Nucleus accumbens (tissue), 56 donors: ENCODE results near the gene KRTAP5-1.
A peak's percentile ranks its signal among the peaks of the same experiment; 100 is the strongest.

Experiments used
- DNase-seq, 56 donors: peaks; one replicate each; lab custom pipeline; 2025; lab: John Stamatoyannopoulos, UW

Gene KRTAP5-1

GRCh38 chr11:1562469-1563148 is 22.5 kb downstream of the KRTAP5-1 start:
- DNase-seq: no peak

GRCh38 chr11:1561955-1562354 is 23.1 kb downstream of the KRTAP5-1 start:
- DNase-seq: no peak

- no peak for DNase-seq
Observed at GRCh38 chr11:1561266-1561665, 23.8 kb downstream of the KRTAP5-1 start.

- no peak for DNase-seq
Observed at GRCh38 chr11:1560649-1561251, 24.3 kb downstream of the KRTAP5-1 start.

- DNase-seq: no peak
Observed at GRCh38 chr11:1560002-1560648, 25.0 kb downstream of the KRTAP5-1 start.

GRCh38 chr11:1559111-1559951 is 25.8 kb downstream of the KRTAP5-1 start:
- DNase-seq: peak in 54 of 56 donors; percentile 42 to 98 (median 90)

GRCh38 chr11:1558775-1559110 is 26.3 kb downstream of the KRTAP5-1 start:
- no peak for DNase-seq

- peak in 5 of 56 donors; percentile 22 to 53 (median 36) for DNase-seq
Observed at GRCh38 chr11:1557904-1558774, 26.9 kb downstream of the KRTAP5-1 start.

GRCh38 chr11:1557051-1557884 is 27.8 kb downstream of the KRTAP5-1 start:
- DNase-seq: no peak

GRCh38 chr11:1556278-1556902 is 28.7 kb downstream of the KRTAP5-1 start:
- DNase-seq: no peak

- DNase-seq: no peak
Observed at GRCh38 chr11:1555713-1556153, 29.4 kb downstream of the KRTAP5-1 start.

GRCh38 chr11:1554981-1555712 is 29.9 kb downstream of the KRTAP5-1 start:
- no peak for DNase-seq

- no peak for DNase-seq
Observed at GRCh38 chr11:1553808-1554594, 31.1 kb downstream of the KRTAP5-1 start.

- DNase-seq: peak in 43 of 56 donors; percentile 18 to 79 (median 57)
Observed at GRCh38 chr11:1549338-1550330, 35.4 kb downstream of the KRTAP5-1 start.

- DNase-seq: peak in 21 of 56 donors; percentile 15 to 86 (median 48)
Observed at GRCh38 chr11:1548221-1549070, 36.6 kb downstream of the KRTAP5-1 start.
